Measurements from ENCODE around the gene OBP2A.

DNA sequence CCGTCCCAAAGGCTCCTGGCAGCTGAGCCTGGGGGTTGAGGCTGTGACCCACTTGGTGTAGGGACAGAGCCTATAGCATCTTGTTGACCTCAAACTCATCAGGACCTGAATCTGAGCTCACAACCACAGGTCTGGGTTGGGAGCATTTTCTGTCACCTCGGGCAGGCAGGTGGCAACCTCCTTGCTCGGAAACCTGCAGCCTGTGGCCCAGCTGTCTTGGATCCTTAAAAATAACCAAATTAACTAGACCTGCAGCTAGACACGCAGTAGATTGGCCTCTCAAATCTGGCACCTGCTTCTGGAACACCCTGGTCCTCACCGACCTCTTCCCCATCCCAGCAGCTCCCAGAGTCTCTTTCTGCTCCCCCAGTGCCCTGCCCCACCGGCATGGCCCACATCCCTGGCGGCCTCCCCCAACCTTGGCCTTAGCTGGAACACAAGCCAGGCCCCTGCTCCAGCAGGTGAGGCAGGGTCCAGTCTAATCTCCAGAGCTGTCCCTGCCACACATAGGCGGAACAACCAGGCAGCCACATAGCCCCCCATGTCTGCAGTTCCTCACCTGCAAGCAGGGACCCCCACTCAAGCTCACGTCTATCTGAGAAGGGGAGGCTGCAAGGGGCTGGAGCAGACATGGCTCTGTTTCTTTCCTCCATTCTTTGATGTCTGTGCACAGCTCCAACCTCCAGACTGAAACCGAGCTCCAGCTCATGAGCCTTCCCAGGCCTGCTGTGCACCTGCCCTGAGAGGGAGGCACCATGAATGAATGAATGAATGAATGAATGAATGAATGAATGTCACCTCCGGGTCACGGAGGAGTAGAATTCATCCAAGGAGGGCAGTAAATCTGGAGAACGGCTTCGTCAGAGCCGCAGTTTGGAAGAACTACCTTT is 43.9 kb downstream of the OBP2A start:
- TF ChIP-seq, protein P1, sequence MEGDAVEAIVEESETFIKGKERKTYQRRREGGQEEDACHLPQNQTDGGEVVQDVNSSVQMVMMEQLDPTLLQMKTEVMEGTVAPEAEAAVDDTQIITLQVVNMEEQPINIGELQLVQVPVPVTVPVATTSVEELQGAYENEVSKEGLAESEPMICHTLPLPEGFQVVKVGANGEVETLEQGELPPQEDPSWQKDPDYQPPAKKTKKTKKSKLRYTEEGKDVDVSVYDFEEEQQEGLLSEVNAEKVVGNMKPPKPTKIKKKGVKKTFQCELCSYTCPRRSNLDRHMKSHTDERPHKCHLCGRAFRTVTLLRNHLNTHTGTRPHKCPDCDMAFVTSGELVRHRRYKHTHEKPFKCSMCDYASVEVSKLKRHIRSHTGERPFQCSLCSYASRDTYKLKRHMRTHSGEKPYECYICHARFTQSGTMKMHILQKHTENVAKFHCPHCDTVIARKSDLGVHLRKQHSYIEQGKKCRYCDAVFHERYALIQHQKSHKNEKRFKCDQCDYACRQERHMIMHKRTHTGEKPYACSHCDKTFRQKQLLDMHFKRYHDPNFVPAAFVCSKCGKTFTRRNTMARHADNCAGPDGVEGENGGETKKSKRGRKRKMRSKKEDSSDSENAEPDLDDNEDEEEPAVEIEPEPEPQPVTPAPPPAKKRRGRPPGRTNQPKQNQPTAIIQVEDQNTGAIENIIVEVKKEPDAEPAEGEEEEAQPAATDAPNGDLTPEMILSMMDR (conservative IDR thresholded peaks at IDR 0.05 in 1 of 2, IDR thresholded peaks at IDR 0.05 in 1 of 2; ENCODE audit: low read depth in 1 of 2, low read length in 2 of 2), result no peak
- no peak for TF ChIP-seq EZH2 (IDR thresholded peaks at IDR 0.05; ENCODE audit: low read length, missing control alignments)

All from fibroblast of lung (primary cell).